Suprapubic skin (tissue), 4 donors: Measurements from ENCODE around the gene SLC23A3.

ENCODE experiments used
- CTCF ChIP-seq, 2 donors: fragments of 200-600 bp in 1 of 2; fragments of 450-650 bp in 1 of 2; sonication (generic) in 1 of 2; IDR thresholded peaks; one replicate each; pipeline ENCODE4 v1.5.1; 2016 to 2019; ENCODE audit warnings: antibody characterized with exemption in 2 of 2, mild to moderate bottlenecking in 1 of 2, moderate library complexity in 1 of 2
- EP300 ChIP-seq: sonication (generic); formaldehyde crosslinking; IDR thresholded peaks from one replicate; pipeline ENCODE4 v1.6.1; 2017; ENCODE audit warnings: antibody characterized with exemption
- POLR2AphosphoS5 ChIP-seq, 3 donors: sonication (generic); formaldehyde crosslinking; IDR thresholded peaks; one replicate each; pipeline ENCODE4 v1.6.1; 2017; ENCODE audit warnings: antibody characterized with exemption in 3 of 3

- no peak for TF ChIP-seq CTCF (IDR thresholded peaks at IDR 0.05)
- no peak for TF ChIP-seq POLR2AphosphoS5 (IDR thresholded peaks at IDR 0.05)
- no peak for TF ChIP-seq EP300
These were observed 51.3 kb downstream of the SLC23A3 start for GRCh38 chr2:219118504-219118903.
